ENCODE results near the gene SLC19A1. TPM values are rescaled to one million over a fixed set of nuclear protein-coding genes. Genes with fewer than 3 reads are reported as not detected.

Gene SLC19A1
- total RNA-seq, 1 experiment from 2014 or later = 25.0 TPM

GRCh38 chr21:45456584-45457160 lies 85.6 kb downstream of the SLC19A1 start:
- no peak overlapping the region for H2AFZ ChIP-seq
- no peaks in the 10 kb centered on the region for H4K20me1 ChIP-seq (ENCODE audit: insufficient read depth)
- intact Hi-C loops (cut with micrococcal nuclease; ENCODE audit: unreplicated experiment) = no loop called here
- CTCF ChIA-PET = no interaction called here
- no peaks in the 10 kb centered on the region for H3K4me1 ChIP-seq (replicated peaks; ENCODE audit: insufficient read depth)
- BruUV-seq (replicated peaks) = no TSS peak
- no peak overlapping the region for H3K27ac ChIP-seq
- TF ChIP-seq EZH2 (IDR thresholded peaks at IDR 0.05; ENCODE audit: low read depth) (no peak), CTCF (conservative IDR thresholded peaks at IDR 0.05) (no peak)
- H3K4me2 ChIP-seq = no peak overlapping the region
- no peaks in the 10 kb centered on the region for H3K36me3 ChIP-seq (ENCODE audit: low read depth)
- H3K9me2 ChIP-seq (ENCODE audit: insufficient read depth) = no peaks in the 10 kb centered on the region
- POLR2A ChIA-PET (ENCODE audit: unreplicated experiment) = no interaction called here
- H3K4me3 ChIP-seq = no peak overlapping the region
- no peaks in the 10 kb centered on the region for H3K27me3 ChIP-seq (ENCODE audit: insufficient read depth, low read depth)
- peaks cover 17% of the 10 kb centered on the region for H3F3A ChIP-seq (ENCODE audit: insufficient read depth, low read depth)
- H3K79me2 ChIP-seq (ENCODE audit: low read depth) = no peaks in the 10 kb centered on the region
- no peaks in the 10 kb centered on the region; the same call in 1 of the 2 replicates for H3K9me3 ChIP-seq (ENCODE audit: insufficient read depth, low read depth)
- DNase-seq = no peak

GRCh38 chr21:45455674-45456583 lies 86.3 kb downstream of the SLC19A1 start:
- no peak overlapping the region for H3K4me3 ChIP-seq
- TF ChIP-seq CTCF (conservative IDR thresholded peaks at IDR 0.05) = no peak
- no peak for TF ChIP-seq EZH2 (IDR thresholded peaks at IDR 0.05; ENCODE audit: low read depth)
- H3K4me2 ChIP-seq = no peak overlapping the region
- H3K27me3 ChIP-seq (ENCODE audit: insufficient read depth, low read depth) = no peaks in the 10 kb centered on the region
- no peak overlapping the region for H3K27ac ChIP-seq
- DNase-seq = no peak
- no TSS peak for BruUV-seq (replicated peaks)
- H2AFZ ChIP-seq = no peak overlapping the region
- H3K9me2 ChIP-seq (ENCODE audit: insufficient read depth) = no peaks in the 10 kb centered on the region
- peaks cover 17% of the 10 kb centered on the region for H3F3A ChIP-seq (ENCODE audit: insufficient read depth, low read depth)
- H3K9me3 ChIP-seq (ENCODE audit: insufficient read depth, low read depth) = no peaks in the 10 kb centered on the region; the same call in 1 of the 2 replicates
- H4K20me1 ChIP-seq (ENCODE audit: insufficient read depth) = no peaks in the 10 kb centered on the region
- H3K4me1 ChIP-seq (replicated peaks; ENCODE audit: insufficient read depth) = no peaks in the 10 kb centered on the region
- intact Hi-C loops (cut with micrococcal nuclease; ENCODE audit: unreplicated experiment) = no loop called here
- ChIA-PET POLR2A (ENCODE audit: unreplicated experiment) (no interaction called here), CTCF (no interaction called here)
- H3K36me3 ChIP-seq (ENCODE audit: low read depth) = no peaks in the 10 kb centered on the region
- no peaks in the 10 kb centered on the region for H3K79me2 ChIP-seq (ENCODE audit: low read depth)

- H4K20me1 ChIP-seq (ENCODE audit: insufficient read depth) = no peaks in the 10 kb centered on the region
- H3F3A ChIP-seq (ENCODE audit: insufficient read depth, low read depth) = peaks cover 17% of the 10 kb centered on the region
- DNase-seq = peak in 1 of 2 experiments; percentile 73
- ChIA-PET CTCF (no interaction called here), POLR2A (ENCODE audit: unreplicated experiment) (no interaction called here)
- H3K4me3 ChIP-seq = no peak overlapping the region
- H3K36me3 ChIP-seq (ENCODE audit: low read depth) = no peaks in the 10 kb centered on the region
- no peaks in the 10 kb centered on the region for H3K79me2 ChIP-seq (ENCODE audit: low read depth)
- no peak overlapping the region for H3K27ac ChIP-seq
- TF ChIP-seq CTCF (conservative IDR thresholded peaks at IDR 0.05) (no peak), EZH2 (IDR thresholded peaks at IDR 0.05; ENCODE audit: low read depth) (no peak)
- no TSS peak for BruUV-seq (replicated peaks)
- H3K27me3 ChIP-seq (ENCODE audit: insufficient read depth, low read depth) = no peaks in the 10 kb centered on the region
- intact Hi-C loops (cut with micrococcal nuclease; ENCODE audit: unreplicated experiment) = no loop called here
- no peaks in the 10 kb centered on the region for H3K4me1 ChIP-seq (replicated peaks; ENCODE audit: insufficient read depth)
- no peaks in the 10 kb centered on the region; the same call in 1 of the 2 replicates for H3K9me3 ChIP-seq (ENCODE audit: insufficient read depth, low read depth)
- no peaks in the 10 kb centered on the region for H3K9me2 ChIP-seq (ENCODE audit: insufficient read depth)
- no peak overlapping the region for H2AFZ ChIP-seq
- H3K4me2 ChIP-seq = no peak overlapping the region
Observed at GRCh38 chr21:45454926-45455673, 87.1 kb downstream of the SLC19A1 start.

Measured in PC-9 (cell line).